Left kidney (tissue), 2 donors: ENCODE data around the gene SPP2. TPM values are rescaled to one million over a fixed set of nuclear protein-coding genes. Genes with fewer than 3 reads are reported as not detected.
A peak's percentile ranks its signal among the peaks of the same experiment; 100 is the strongest.

Source experiments
- DNase-seq: peaks from one replicate; pipeline ENCODE4 v3.0.0-alpha.2; 2013
- polyA plus RNA-seq: library from polyadenylated mRNA; unstranded; fragments of 120-200 nt; gene quantifications from one replicate; pipeline ENCODE4 v1.2.1, GENCODE V29; 2013; ENCODE audit not compliant: insufficient read length

The SPP2 gene
- polyA plus RNA-seq, 1 donor = not detected

GRCh38 chr2:234038076-234038802 is 12.3 kb upstream of the SPP2 start:
- no peak for DNase-seq

- no peak for DNase-seq
Observed at GRCh38 chr2:234044157-234044556, 6.3 kb upstream of the SPP2 start.

- DNase-seq = no peak
Observed at GRCh38 chr2:234046521-234046920, 4.0 kb upstream of the SPP2 start.

GRCh38 chr2:234047361-234047760 is 3.1 kb upstream of the SPP2 start:
- DNase-seq = no peak

DNA sequence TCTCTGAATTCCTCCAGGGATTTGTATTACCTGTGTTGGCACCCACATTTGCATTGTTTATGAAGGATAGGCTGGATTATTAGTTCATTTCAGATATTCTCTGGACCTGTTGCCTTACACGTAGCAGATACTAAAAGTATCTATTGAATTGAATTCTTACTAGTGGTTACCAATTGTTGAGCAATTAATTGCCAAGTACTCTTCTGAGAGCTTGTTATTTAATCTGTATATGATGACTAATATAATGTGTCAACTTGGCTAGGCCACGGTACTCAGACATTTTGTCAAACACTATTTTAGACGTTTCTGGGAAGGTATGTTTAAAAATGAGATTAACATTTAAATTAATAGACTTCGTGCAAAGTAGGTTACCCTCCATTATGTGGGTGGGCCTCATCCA is 2.5 kb upstream of the SPP2 start:
- no peak for DNase-seq

- no peak for DNase-seq
Observed at GRCh38 chr2:234051374-234052070, 1.0 kb downstream of the SPP2 start.

DNA sequence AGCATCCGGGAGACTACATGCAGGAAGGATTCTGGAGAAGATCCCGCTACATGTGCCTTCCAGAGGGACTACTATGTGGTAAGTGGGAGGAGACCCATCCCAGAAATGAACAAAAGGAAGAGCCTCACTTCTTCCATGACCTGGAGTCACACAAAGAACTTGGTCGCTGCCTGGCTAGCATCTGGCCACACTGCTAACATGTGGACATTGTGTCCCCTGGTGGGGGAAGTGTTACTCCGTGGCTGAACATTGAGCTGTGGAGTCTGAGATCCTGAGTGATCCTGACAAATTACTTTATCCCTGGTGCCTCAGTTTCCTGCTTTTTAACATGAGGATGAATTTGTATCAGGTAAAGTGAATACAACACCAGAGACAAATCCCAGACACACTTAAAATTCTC is 8.4 kb downstream of the SPP2 start:
- no peak for DNase-seq

DNA sequence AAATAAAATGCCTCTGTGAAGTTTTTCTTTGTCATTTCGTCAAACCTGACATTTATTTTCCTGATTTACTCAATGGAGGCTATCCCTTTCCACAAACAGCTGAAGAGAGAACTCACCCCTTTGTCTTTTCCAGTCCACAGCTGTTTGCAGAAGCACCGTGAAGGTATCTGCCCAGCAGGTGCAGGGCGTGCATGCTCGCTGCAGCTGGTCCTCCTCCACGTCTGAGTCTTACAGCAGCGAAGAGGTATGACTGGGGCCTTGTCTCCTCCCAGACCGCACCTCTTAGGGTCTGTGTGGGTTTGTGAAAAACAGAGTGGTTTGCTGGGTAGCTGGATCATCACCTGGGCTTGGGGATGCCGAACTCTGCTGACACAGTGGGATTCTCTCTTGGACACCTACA is 9.7 kb downstream of the SPP2 start:
- DNase-seq = no peak

DNA sequence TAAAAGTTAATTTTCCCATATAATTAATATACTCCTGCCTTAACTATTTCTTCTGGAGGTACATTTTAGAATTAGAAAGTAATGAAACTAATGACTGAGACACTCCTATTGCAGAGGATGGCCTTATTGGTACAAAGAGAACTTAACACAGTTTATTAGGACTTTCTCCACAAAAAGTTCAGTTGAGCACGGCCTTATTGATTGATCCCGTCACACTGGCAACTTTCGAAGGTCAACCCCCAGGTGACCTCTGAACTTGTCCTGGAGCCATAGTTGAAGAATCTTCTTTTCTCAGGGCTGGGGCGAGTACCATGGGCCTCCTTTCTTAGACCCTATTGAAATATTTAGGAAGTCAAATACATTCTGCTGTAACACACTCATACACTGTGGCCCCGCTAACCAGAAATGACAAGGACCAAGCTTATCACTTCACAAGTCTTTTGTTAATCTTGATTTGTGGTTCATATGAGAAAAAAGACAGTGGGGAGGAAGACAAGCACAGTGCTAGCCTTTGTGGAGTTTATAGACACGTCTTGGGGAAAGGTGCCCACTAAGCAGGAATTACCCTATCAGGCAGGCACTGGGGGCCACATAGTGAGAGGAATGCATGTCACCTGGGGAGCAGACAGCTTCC is 11.2 kb downstream of the SPP2 start:
- DNase-seq = no peak

GRCh38 chr2:234066587-234066986 is 16.1 kb downstream of the SPP2 start:
- DNase-seq = no peak

DNA sequence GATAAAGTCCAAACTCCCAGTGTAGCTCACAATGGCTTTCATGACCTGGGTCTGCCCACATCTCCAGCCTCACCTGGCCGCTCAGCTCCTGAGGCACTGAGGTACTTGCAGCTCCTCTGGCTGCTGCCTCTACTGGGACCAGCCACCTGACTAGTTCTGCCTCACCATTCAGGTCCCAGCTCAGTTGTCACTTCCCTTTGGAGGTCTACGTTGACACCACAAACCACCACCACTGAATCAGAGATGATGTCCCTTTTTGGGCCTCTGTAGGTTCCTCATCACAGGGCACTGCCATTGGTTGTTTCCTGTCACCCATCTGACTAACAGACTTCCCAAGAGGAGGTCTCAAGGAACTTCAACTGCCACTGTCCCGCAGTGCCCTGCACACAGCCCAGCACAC is 21.2 kb downstream of the SPP2 start:
- DNase-seq = no peak

DNA sequence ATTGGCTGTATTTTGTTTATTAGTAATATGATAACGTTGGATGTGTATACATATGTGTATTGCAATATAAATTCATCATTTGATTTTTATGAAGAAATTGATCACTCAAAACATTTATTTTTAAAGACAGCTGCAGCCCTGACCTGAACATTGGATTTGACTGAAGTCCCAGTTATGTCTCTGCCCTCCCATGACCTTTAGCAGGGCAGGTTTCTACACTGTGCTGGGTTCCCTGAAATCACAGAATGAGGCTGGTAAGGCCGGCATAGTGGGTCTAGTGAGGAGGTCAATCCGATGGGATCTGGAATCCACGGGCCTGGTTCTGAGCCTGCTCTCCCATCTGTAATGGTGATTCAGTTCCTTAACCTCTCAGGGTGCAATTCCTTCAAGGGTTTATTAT is 22.0 kb downstream of the SPP2 start:
- no peak for DNase-seq

DNA sequence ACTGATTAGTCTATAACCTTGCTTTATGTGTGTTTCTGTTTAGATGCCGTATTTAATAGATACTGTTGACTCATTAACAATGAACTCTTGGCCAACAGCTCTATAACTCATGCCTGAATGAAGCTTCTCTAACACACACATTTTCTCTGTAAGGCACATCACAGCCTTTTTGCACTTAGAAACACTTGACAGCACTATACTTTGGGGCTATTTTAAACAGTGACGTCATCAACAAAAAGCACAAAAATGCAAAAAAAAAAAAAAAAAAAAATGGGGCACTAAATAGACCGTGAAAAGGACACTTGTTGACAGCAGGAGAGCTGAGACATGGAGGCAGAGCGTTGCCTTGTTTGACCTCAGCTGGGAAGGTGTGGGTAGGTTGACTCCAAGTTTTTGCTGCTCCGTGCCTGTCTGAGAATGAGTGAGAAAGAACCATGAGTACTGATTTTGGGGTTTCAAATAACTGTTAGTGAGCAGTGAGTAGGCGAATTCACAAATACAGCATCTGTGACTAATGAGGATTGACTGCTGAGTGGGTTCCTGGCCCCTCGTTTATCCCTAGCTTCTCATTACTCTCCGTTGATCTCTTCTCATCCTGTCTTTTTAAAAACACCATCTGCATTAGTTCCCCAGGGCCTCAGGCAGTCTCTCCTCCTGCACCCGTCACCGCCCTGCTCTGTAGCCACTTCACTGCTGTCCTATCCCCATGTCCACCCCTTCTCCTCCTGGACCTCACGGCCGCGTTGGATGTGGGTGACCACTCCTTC is 24.4 kb downstream of the SPP2 start:
- no peak for DNase-seq

GRCh38 chr2:234075518-234075915 is 25.0 kb downstream of the SPP2 start:
- no peak for DNase-seq

DNA sequence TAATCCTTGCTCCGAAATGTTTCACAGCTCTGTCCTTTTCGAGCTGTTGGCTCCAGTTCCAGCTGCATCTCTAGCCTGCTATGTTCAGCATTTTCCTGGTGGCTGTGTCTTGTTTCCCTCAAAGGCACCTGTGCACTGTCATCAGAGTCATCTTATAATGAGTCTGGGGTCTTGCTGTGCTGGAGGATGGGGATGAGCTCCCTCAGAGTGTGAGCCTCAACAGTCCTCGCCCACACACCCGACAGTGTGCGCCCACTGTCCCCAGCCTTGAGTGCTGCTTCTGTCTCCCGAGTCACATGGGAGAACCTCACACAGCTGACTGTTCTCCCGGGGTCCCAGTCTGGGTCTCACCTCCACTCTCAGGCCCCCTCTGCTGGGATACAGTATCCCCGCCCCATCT is 25.4 kb downstream of the SPP2 start:
- no peak for DNase-seq

DNA sequence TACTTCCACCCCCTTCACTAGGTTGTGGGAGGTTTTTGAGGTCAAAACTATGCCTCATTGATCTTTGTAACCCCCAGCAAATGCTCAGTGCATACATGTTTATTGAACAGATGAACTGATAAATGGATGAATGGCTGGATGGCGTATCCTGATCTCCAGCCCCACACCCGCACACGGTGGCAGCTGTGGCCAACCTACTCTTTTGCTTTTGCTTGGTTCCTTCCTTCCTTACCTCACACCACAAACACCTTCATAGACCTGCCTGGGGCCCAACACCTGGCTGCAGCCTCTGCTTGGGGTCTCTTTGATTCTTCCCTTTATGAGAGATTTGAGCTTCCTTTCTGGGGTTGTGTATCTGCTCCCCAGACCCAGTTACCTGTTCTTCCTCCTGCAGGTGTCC is 25.9 kb downstream of the SPP2 start:
- no peak for DNase-seq

GRCh38 chr2:234078129-234078528 is 27.6 kb downstream of the SPP2 start:
- DNase-seq = no peak

- DNase-seq = no peak
Observed at GRCh38 chr2:234081970-234082822, 31.7 kb downstream of the SPP2 start.

GRCh38 chr2:234083572-234084348 is 33.3 kb downstream of the SPP2 start:
- DNase-seq = no peak

DNA sequence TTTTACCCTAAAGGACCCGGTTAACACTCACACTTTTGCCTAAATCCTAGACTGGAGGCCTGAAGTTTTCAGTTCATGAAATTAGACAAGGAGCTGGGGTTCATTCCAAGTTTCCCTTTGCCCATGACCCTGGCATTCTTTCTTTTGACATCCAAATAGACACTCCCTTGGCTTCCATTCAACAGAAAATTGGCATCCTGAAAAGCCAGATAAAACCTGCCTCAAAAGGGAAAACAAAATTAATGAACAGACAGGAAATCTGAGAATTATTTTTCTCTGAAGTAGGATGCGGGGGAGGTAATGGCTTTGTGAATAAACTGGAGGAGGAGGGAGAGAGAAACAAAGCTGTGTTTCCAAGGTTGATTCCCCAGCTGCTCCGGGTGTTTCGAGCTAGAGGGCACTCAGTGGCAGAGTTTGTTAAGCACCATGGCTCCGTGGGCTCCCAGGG is 41.0 kb downstream of the SPP2 start:
- peak; percentile 49 for DNase-seq

DNA sequence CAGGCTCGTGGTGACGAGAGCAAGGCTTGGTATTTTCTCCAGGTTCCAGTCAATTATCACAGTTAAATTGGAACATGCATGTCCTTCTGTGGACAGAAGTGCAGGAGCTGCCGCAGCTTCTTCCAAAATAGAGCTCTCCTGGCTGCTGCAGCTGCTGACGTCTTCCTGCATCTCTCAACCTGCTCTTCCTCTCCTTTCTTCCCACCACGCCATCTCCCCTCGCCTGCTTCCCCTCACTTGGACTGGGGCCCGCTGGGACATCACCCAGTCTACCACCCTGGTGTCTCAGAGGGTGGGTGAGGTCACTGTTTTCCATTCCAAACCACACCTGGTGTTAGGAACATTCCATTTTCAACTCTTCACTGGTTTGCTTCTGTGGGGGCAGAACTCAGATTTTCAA is 41.4 kb downstream of the SPP2 start:
- DNase-seq = no peak
